CD4-positive, alpha-beta memory T cell (primary cell): ENCODE measurements around the gene CLEC4A. TPM values are rescaled to one million over a fixed set of nuclear protein-coding genes. Genes with fewer than 3 reads are reported as not detected.
"Not testable (repeated sequence)": the region's sequence is repeated elsewhere in the genome, so short reads cannot be mapped to it uniquely, and the experiment has no call there.

Experiments used
- CTCF ChIA-PET: fragments of 350-600 bp; sonication (Branson Sonifier 250); formaldehyde crosslinking; loops from one replicate; lab custom pipeline; 2021; ENCODE audit warnings: inconsistent platforms; ENCODE audit not compliant: partially characterized antibody; lab: Charles Lee
- POLR2A ChIA-PET: fragments of 350-600 bp; sonication (Branson Sonifier 250); formaldehyde crosslinking; loops from one replicate; lab custom pipeline; 2021; ENCODE audit not compliant: partially characterized antibody; lab: Charles Lee
- DNase-seq, 5 donors: peaks; one replicate each; pipeline versions ENCODE4 v3.0.0 to v3.0.0-alpha.2; 2020 to 2022; ENCODE audit warnings: mixed read lengths in 1 of 5
- H3K27ac ChIP-seq: one replicate; pipeline ENCODE4 v1.7.0; 2013; ENCODE audit warnings: low read depth, low read length
- H3K27me3 ChIP-seq: 2 replicates; pipeline ENCODE4 v1.7.0; 2013; ENCODE audit warnings: mild to moderate bottlenecking, low read length, moderate library complexity; ENCODE audit not compliant: insufficient read depth
- H3K36me3 ChIP-seq: 2 replicates; pipeline ENCODE4 v1.7.0; 2013; ENCODE audit warnings: mild to moderate bottlenecking, low read length, moderate library complexity; ENCODE audit not compliant: insufficient read depth
- H3K4me1 ChIP-seq: 2 replicates; pipeline ENCODE4 v1.7.0; 2013; ENCODE audit warnings: mild to moderate bottlenecking, low read length, moderate library complexity; ENCODE audit not compliant: insufficient read depth
- H3K4me3 ChIP-seq, 2 donors: one replicate each; pipeline ENCODE4 v1.7.0; 2013; ENCODE audit warnings: low read length in 2 of 2, mild to moderate bottlenecking in 1 of 2
- H3K9me3 ChIP-seq, 2 donors: one replicate each; pipeline ENCODE4 v1.7.0; 2013; ENCODE audit warnings: low read length in 2 of 2, control low read depth in 1 of 2; ENCODE audit not compliant: control insufficient read depth in 1 of 2
- H3K27ac Mint-ChIP-seq, 7 donors: one replicate each; pipeline ENCODE4 v1.8.0; 2020 to 2021; ENCODE audit warnings: mixed read lengths in 7 of 7, mild to moderate bottlenecking in 6 of 7, inconsistent platforms in 3 of 7, moderate library complexity in 3 of 7
- H3K27me3 Mint-ChIP-seq, 2 donors: one replicate each; pipeline ENCODE4 v1.8.0; 2020 to 2021; ENCODE audit warnings: mixed read lengths in 2 of 2
- H3K36me3 Mint-ChIP-seq, 2 donors: one replicate each; pipeline ENCODE4 v1.8.0; 2020 to 2021; ENCODE audit warnings: mixed read lengths in 2 of 2, inconsistent platforms in 1 of 2, mild to moderate bottlenecking in 1 of 2
- H3K4me1 Mint-ChIP-seq, 4 donors: one replicate each; pipeline ENCODE4 v1.8.0; 2020 to 2021; ENCODE audit warnings: mixed read lengths in 4 of 4, mild to moderate bottlenecking in 1 of 4
- H3K4me3 Mint-ChIP-seq, 8 donors: one replicate each; pipeline ENCODE4 v1.8.0; 2020 to 2021; ENCODE audit warnings: mixed read lengths in 8 of 8, mild to moderate bottlenecking in 7 of 8, moderate library complexity in 6 of 8, inconsistent platforms in 3 of 8
- H3K9me3 Mint-ChIP-seq, 8 donors: one replicate each; pipeline ENCODE4 v1.8.0; 2020 to 2021; ENCODE audit warnings: mixed read lengths in 8 of 8, mild to moderate bottlenecking in 5 of 8, inconsistent platforms in 3 of 8, moderate library complexity in 1 of 8
- intact Hi-C: fragments of 100-400 bp; cut with micrococcal nuclease; formaldehyde crosslinking; loops from one replicate; pipeline ENCODE4 v1.15.1; 2023
- polyA plus RNA-seq, 2 donors: library from polyadenylated mRNA; unstranded; fragments of 300-500 nt; fragmentation: Illumina TruSeq; gene quantifications; one replicate each; pipeline ENCODE4 v1.2.3, GENCODE V29; 2021
- total RNA-seq, 2 experiments: library from RNA; stranded (reverse); gene quantifications; one replicate each; pipeline ENCODE4 v1.2.3, GENCODE V29; 2021

CLEC4A gene
- total and polyA plus RNA-seq, 4 experiments from 2014 or later, result 0.69 to 2.1 (median 1.2) TPM

- peaks cover 38% of the 10 kb centered on the region for H3K36me3 ChIP-seq
- Mint-ChIP-seq H3K36me3 (peaks cover 51 to 58% of the 10 kb centered on the region in 2 donors), H3K27ac (peak overlapping the region in 6 of 7 donors; percentile 85 to 96 (median 94)), H3K4me3 (peak overlapping the region in 3 of 8 donors; percentile 80 to 86 (median 82)), H3K4me1 (peaks cover 32 to 52% (median 34%) of the 10 kb centered on the region in 4 donors)
- H3K9me3 Mint-ChIP-seq, DNase-seq, intact Hi-C loops, H3K9me3 ChIP-seq, H3K27me3 Mint-ChIP-seq, H3K4me3 ChIP-seq, H3K27me3 ChIP-seq: not testable (repeated sequence)
- ChIA-PET CTCF (interaction anchor here (0.9 to 1.1 kb wide), 3 partner anchors 10 to 95 kb away, joined by 3 to 4 read pairs (median 3); no protein-coding TSS in a partner anchor), POLR2A (interaction anchor here (1.2 to 2.6 kb wide), 4 partner anchors 11 to 62 kb away, joined by 6 to 11 read pairs (median 8); partner anchors contain the start of genes C3AR1 and FOXJ2)
- H3K4me1 ChIP-seq, result peaks cover 53% of the 10 kb centered on the region
- peak overlapping the region; percentile 58 for H3K27ac ChIP-seq
Measured at GRCh38 chr12:8089277-8089676, 34.1 kb upstream of the CLEC4A start.

GRCh38 chr12:8089716-8090115 is 33.7 kb upstream of the CLEC4A start:
- no peaks in the 10 kb centered on the region for H3K27me3 ChIP-seq
- no peak overlapping the region for H3K4me3 ChIP-seq
- H3K36me3 ChIP-seq, result peaks cover 42% of the 10 kb centered on the region
- ChIA-PET CTCF (no interaction called here), POLR2A (no interaction called here)
- no peak overlapping the region for H3K27ac ChIP-seq
- no peaks in the 10 kb centered on the region for H3K9me3 ChIP-seq
- Mint-ChIP-seq H3K9me3 (no peaks in the 10 kb centered on the region), H3K4me1 (peaks cover 28 to 48% (median 30%) of the 10 kb centered on the region in 4 donors), H3K36me3 (peaks cover 55 to 58% of the 10 kb centered on the region in 2 donors), H3K27ac (peak overlapping the region; percentile 13 to 96 (median 68)), H3K27me3 (no peaks in the 10 kb centered on the region), H3K4me3 (no peak overlapping the region)
- H3K4me1 ChIP-seq, result peaks cover 48% of the 10 kb centered on the region
- intact Hi-C loops, result no loop called here
- no peak for DNase-seq

- intact Hi-C loops, result no loop called here
- H3K4me1 Mint-ChIP-seq, result peaks cover 14 to 30% (median 21%) of the 10 kb centered on the region in 4 donors
- Histone ChIP-seq H3K36me3 (peaks cover 66% of the 10 kb centered on the region), H3K27ac (no peak overlapping the region), H3K9me3 (no peaks in the 10 kb centered on the region), H3K27me3 (no peaks in the 10 kb centered on the region), H3K4me1 (peaks cover 15% of the 10 kb centered on the region), H3K4me3 (no peak overlapping the region)
- ChIA-PET POLR2A (no interaction called here), CTCF (interaction anchor here (0.8 to 1.3 kb wide), 3 partner anchors 16 to 144 kb away, joined by 3 to 4 read pairs (median 3); no protein-coding TSS in a partner anchor)
- no peaks in the 10 kb centered on the region for H3K27me3 Mint-ChIP-seq
- no peak overlapping the region for H3K4me3 Mint-ChIP-seq
- peak overlapping the region in 2 of 7 donors; percentile 4 to 6 for H3K27ac Mint-ChIP-seq
- H3K36me3 Mint-ChIP-seq, result peaks cover 78 to 84% of the 10 kb centered on the region in 2 donors
- DNase-seq, result no peak
- H3K9me3 Mint-ChIP-seq, result no peaks in the 10 kb centered on the region
Measured at GRCh38 chr12:8093291-8093690, 30.1 kb upstream of the CLEC4A start.

DNA sequence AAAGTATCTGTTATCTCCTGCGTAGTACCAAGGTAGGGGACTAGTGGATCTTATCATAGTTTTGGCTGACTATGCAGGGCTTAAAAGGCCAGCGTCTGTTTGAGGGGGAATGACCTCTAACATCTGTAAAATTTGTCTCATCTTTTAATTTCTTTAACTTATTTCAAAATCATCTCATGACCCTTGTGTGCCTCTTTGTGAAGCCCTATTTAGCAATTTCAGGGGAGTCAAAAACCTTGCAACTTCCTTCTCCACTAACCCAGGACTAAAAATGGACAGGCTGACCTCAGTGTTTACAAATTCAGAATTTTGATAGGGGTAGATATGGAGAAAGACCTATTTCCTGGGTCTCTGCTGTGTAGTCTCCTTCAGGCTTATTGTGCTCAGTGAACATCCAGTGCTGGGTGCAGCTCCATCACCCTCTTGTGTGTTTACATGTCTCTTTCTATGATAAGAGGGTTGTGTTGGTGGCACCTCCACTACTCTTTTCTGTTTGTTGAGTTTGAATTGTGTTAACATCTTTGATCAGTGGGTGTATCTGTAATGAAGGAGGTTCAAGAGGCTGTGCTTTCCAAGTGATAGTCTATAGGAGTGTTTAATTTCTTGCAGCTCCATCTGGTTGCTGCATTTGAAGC is 27.0 kb upstream of the CLEC4A start:
- Mint-ChIP-seq H3K27me3 (no peaks in the 10 kb centered on the region), H3K4me1 (peaks cover 6 to 12% (median 10%) of the 10 kb centered on the region in 4 donors), H3K36me3 (peaks cover 69 to 75% of the 10 kb centered on the region in 2 donors), H3K27ac (peak overlapping the region in 2 of 7 donors; percentile 2 to 64), H3K9me3 (no peaks in the 10 kb centered on the region), H3K4me3 (no peak overlapping the region)
- ChIA-PET POLR2A (no interaction called here), CTCF (interaction anchor here (0.7 kb wide), 1 partner anchor 12 kb away, joined by 4 read pairs; no protein-coding TSS in a partner anchor)
- Histone ChIP-seq H3K27me3 (no peaks in the 10 kb centered on the region), H3K4me1 (no peaks in the 10 kb centered on the region), H3K4me3 (no peak overlapping the region), H3K27ac (no peak overlapping the region), H3K36me3 (peaks cover 50% of the 10 kb centered on the region), H3K9me3 (no peaks in the 10 kb centered on the region)
- intact Hi-C loops, result no loop called here
- DNase-seq, result no peak

DNA sequence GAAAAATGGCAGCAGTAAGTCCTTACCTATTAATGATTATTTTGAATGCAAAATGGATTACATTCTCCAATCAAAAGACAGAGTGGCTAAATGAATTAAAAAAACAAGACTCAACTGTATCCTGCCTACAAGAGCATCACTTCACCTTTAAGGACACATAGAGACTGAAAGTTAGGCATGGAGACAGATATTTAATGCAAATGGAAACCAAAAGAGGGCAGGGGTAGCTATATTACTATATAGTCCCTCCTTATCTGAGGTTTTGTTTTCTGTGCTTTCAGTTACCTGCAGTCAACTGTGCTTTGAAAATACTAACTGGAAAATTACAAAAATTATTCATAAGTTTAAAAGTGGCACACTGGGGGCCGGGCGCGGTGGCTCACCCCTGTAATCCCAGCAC is 24.2 kb upstream of the CLEC4A start:
- H3K27me3 ChIP-seq, result no peaks in the 10 kb centered on the region
- H3K9me3 ChIP-seq, result no peaks in the 10 kb centered on the region
- intact Hi-C loops, result no loop called here
- no peak for DNase-seq
- Mint-ChIP-seq H3K9me3 (no peaks in the 10 kb centered on the region), H3K4me3 (no peak overlapping the region), H3K4me1 (peaks cover 6 to 12% (median 9%) of the 10 kb centered on the region in 4 donors), H3K36me3 (peaks cover 45 to 61% of the 10 kb centered on the region in 2 donors), H3K27ac (peak overlapping the region in 2 of 7 donors; percentile 48 to 55), H3K27me3 (no peaks in the 10 kb centered on the region)
- H3K4me1 ChIP-seq, result no peaks in the 10 kb centered on the region
- ChIA-PET POLR2A (no interaction called here), CTCF (interaction anchor here (1.2 to 1.5 kb wide), 2 partner anchors 8 to 11 kb away, joined by 4 to 5 read pairs; no protein-coding TSS in a partner anchor)
- no peak overlapping the region for H3K27ac ChIP-seq
- no peak overlapping the region for H3K4me3 ChIP-seq
- H3K36me3 ChIP-seq, result peaks cover 29% of the 10 kb centered on the region

- Mint-ChIP-seq H3K9me3 (no peaks in the 10 kb centered on the region), H3K36me3 (peaks cover 30 to 43% of the 10 kb centered on the region in 2 donors), H3K4me1 (peaks cover 0 to 6% (median 4%) of the 10 kb centered on the region in 4 donors), H3K27me3 (no peaks in the 10 kb centered on the region), H3K4me3 (peak overlapping the region in 1 of 8 donors; percentile 4), H3K27ac (peak overlapping the region in 3 of 7 donors; percentile 2 to 58 (median 53))
- Histone ChIP-seq H3K36me3 (no peaks in the 10 kb centered on the region), H3K27me3 (no peaks in the 10 kb centered on the region), H3K9me3 (no peaks in the 10 kb centered on the region), H3K4me3 (no peak overlapping the region), H3K4me1 (no peaks in the 10 kb centered on the region), H3K27ac (no peak overlapping the region)
- intact Hi-C loops, result loop anchor here (1.0 kb wide), 2 partner anchors 71 to 128 kb away; no protein-coding TSS in a partner anchor
- ChIA-PET CTCF (interaction anchor here (0.8 to 4.9 kb wide), 17 partner anchors 10 to 129 kb away, joined by 3 to 33 read pairs (median 3); partner anchors contain the start of gene FAM90A1), POLR2A (no interaction called here)
- DNase-seq, result peak; percentile 71 to 80 (median 74)
Measured at GRCh38 chr12:8108808-8109398, 14.5 kb upstream of the CLEC4A start.

DNA sequence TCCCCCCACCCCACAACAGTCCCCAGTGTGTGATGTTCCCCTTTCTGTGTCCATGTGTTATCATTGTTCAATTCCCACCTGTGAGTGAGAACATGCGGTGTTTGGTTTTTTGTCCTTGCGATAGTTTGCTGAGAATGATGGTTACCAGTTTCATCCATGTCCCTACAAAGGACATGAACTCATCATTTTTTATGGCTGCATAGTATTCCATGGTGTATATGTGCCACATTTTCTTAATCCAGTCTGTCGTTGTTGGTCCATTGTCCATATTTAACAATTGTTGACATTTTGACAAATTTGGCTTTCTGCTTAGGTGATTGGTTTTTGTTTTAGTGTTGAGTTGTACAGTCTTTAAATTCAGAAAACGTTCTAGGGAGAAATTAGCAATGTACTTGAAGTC is 10.3 kb upstream of the CLEC4A start:
- intact Hi-C loops, result not testable (repeated sequence)

More for the DNA sequence above, 10.3 kb upstream of the CLEC4A start:
- H3K9me3 ChIP-seq, H3K4me1 ChIP-seq, H3K27me3 ChIP-seq, POLR2A ChIA-PET, H3K4me1 Mint-ChIP-seq, H3K4me3 ChIP-seq, H3K27ac ChIP-seq, H3K27ac Mint-ChIP-seq, DNase-seq, H3K36me3 ChIP-seq, H3K9me3 Mint-ChIP-seq, H3K4me3 Mint-ChIP-seq, H3K27me3 Mint-ChIP-seq: not testable (repeated sequence)
- CTCF ChIA-PET, result interaction anchor here (0.7 kb wide), 1 partner anchor 125 kb away, joined by 4 read pairs; no protein-coding TSS in a partner anchor
- H3K36me3 Mint-ChIP-seq, result peaks cover 25 to 32% of the 10 kb centered on the region in 2 donors
